ENCODE data around the gene CALML4. TPM values are rescaled to one million over a fixed set of nuclear protein-coding genes. Genes with fewer than 3 reads are reported as not detected.
"Not testable (repeated sequence)": the region's sequence is repeated elsewhere in the genome, so short reads cannot be mapped to it uniquely, and the experiment has no call there.

The CALML4 gene
- total and polyA plus RNA-seq, 4 donors = 3.6 to 8.0 (median 6.5) TPM

- no peak overlapping the region for H3K27ac ChIP-seq (ENCODE audit: low read depth in 1 of 2, low read length in 2 of 2)
- H3K4me1 ChIP-seq (ENCODE audit: control insufficient read depth in 4 of 4, insufficient read depth in 4 of 4, low read length in 3 of 4) = peaks cover 5 to 16% (median 11%) of the 10 kb centered on the region in 4 donors
- H3K36me3 ChIP-seq (ENCODE audit: control insufficient read depth in 4 of 4, insufficient read depth in 3 of 4, low read depth in 1 of 4, low read length in 3 of 4) = no peaks in the 10 kb centered on the region
- H3K9ac ChIP-seq (ENCODE audit: low read depth in 1 of 2, low read length in 2 of 2) = no peak overlapping the region
- 90% methylated on average over 6 of the region's 6 CpGs for WGBS
- TF ChIP-seq RXRA (IDR thresholded peaks at IDR 0.05) (no peak), HNF4A (conservative IDR thresholded peaks at IDR 0.05) (no peak), GABPA (IDR thresholded peaks at IDR 0.05 in 1 of 2, conservative IDR thresholded peaks at IDR 0.05 in 1 of 2) (no peak), YY1 (IDR thresholded peaks at IDR 0.05) (no peak), NR2F2 (IDR thresholded peaks at IDR 0.05) (no peak), ATF3 (IDR thresholded peaks at IDR 0.05) (no peak), RAD21 (IDR thresholded peaks at IDR 0.05) (no peak), SP1 (IDR thresholded peaks at IDR 0.05) (no peak), EGR1 (IDR thresholded peaks at IDR 0.05; ENCODE audit: low read depth in 2 of 2) (no peak), HNF4G (IDR thresholded peaks at IDR 0.05) (no peak), FOXA2 (IDR thresholded peaks at IDR 0.05) (no peak), TAF1 (conservative IDR thresholded peaks at IDR 0.05) (no peak), JUND (IDR thresholded peaks at IDR 0.05) (no peak)
- TF ChIP-seq, protein P1, sequence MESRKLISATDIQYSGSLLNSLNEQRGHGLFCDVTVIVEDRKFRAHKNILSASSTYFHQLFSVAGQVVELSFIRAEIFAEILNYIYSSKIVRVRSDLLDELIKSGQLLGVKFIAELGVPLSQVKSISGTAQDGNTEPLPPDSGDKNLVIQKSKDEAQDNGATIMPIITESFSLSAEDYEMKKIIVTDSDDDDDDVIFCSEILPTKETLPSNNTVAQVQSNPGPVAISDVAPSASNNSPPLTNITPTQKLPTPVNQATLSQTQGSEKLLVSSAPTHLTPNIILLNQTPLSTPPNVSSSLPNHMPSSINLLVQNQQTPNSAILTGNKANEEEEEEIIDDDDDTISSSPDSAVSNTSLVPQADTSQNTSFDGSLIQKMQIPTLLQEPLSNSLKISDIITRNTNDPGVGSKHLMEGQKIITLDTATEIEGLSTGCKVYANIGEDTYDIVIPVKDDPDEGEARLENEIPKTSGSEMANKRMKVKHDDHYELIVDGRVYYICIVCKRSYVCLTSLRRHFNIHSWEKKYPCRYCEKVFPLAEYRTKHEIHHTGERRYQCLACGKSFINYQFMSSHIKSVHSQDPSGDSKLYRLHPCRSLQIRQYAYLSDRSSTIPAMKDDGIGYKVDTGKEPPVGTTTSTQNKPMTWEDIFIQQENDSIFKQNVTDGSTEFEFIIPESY (IDR thresholded peaks at IDR 0.05) = no peak
- TF ChIP-seq, protein P2, sequence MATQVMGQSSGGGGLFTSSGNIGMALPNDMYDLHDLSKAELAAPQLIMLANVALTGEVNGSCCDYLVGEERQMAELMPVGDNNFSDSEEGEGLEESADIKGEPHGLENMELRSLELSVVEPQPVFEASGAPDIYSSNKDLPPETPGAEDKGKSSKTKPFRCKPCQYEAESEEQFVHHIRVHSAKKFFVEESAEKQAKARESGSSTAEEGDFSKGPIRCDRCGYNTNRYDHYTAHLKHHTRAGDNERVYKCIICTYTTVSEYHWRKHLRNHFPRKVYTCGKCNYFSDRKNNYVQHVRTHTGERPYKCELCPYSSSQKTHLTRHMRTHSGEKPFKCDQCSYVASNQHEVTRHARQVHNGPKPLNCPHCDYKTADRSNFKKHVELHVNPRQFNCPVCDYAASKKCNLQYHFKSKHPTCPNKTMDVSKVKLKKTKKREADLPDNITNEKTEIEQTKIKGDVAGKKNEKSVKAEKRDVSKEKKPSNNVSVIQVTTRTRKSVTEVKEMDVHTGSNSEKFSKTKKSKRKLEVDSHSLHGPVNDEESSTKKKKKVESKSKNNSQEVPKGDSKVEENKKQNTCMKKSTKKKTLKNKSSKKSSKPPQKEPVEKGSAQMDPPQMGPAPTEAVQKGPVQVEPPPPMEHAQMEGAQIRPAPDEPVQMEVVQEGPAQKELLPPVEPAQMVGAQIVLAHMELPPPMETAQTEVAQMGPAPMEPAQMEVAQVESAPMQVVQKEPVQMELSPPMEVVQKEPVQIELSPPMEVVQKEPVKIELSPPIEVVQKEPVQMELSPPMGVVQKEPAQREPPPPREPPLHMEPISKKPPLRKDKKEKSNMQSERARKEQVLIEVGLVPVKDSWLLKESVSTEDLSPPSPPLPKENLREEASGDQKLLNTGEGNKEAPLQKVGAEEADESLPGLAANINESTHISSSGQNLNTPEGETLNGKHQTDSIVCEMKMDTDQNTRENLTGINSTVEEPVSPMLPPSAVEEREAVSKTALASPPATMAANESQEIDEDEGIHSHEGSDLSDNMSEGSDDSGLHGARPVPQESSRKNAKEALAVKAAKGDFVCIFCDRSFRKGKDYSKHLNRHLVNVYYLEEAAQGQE (IDR thresholded peaks at IDR 0.05) = no peak
- TF ChIP-seq, protein P3, sequence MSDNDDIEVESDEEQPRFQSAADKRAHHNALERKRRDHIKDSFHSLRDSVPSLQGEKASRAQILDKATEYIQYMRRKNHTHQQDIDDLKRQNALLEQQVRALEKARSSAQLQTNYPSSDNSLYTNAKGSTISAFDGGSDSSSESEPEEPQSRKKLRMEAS (IDR thresholded peaks at IDR 0.05) = no peak
- TF ChIP-seq, protein P4, sequence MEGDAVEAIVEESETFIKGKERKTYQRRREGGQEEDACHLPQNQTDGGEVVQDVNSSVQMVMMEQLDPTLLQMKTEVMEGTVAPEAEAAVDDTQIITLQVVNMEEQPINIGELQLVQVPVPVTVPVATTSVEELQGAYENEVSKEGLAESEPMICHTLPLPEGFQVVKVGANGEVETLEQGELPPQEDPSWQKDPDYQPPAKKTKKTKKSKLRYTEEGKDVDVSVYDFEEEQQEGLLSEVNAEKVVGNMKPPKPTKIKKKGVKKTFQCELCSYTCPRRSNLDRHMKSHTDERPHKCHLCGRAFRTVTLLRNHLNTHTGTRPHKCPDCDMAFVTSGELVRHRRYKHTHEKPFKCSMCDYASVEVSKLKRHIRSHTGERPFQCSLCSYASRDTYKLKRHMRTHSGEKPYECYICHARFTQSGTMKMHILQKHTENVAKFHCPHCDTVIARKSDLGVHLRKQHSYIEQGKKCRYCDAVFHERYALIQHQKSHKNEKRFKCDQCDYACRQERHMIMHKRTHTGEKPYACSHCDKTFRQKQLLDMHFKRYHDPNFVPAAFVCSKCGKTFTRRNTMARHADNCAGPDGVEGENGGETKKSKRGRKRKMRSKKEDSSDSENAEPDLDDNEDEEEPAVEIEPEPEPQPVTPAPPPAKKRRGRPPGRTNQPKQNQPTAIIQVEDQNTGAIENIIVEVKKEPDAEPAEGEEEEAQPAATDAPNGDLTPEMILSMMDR (IDR thresholded peaks at IDR 0.05; ENCODE audit: low read depth, low read length, missing input control) = no peak
- DNase-seq (ENCODE audit: low spot score) = no peak
- H3K27me3 ChIP-seq (ENCODE audit: control insufficient read depth in 4 of 4, insufficient read depth in 4 of 4, low read length in 3 of 4) = no peaks in the 10 kb centered on the region
- no peaks in the 10 kb centered on the region for H3K9me3 ChIP-seq (ENCODE audit: control insufficient read depth in 4 of 4, low read length in 3 of 4)
- H3K4me3 ChIP-seq (ENCODE audit: low read depth in 1 of 3, low read length in 3 of 3) = no peak overlapping the region
Measured at GRCh38 chr15:68223171-68223570, 18.0 kb upstream of the CALML4 start.

GRCh38 chr15:68222432-68222743 lies 17.3 kb upstream of the CALML4 start:
- H3K27me3 ChIP-seq (ENCODE audit: control insufficient read depth in 4 of 4, insufficient read depth in 4 of 4, low read length in 3 of 4); H3K36me3 ChIP-seq (ENCODE audit: control insufficient read depth in 4 of 4, insufficient read depth in 3 of 4, low read depth in 1 of 4, low read length in 3 of 4); H3K9me3 ChIP-seq (ENCODE audit: control insufficient read depth in 4 of 4, low read length in 3 of 4); H3K4me3 ChIP-seq (ENCODE audit: low read depth in 1 of 3, low read length in 3 of 3); H3K9ac ChIP-seq (ENCODE audit: low read depth in 1 of 2, low read length in 2 of 2); H3K27ac ChIP-seq (ENCODE audit: low read depth in 1 of 2, low read length in 2 of 2); DNase-seq (ENCODE audit: low spot score): not testable (repeated sequence)
- 93% methylated on average over 18 of the region's 18 CpGs for WGBS
- peaks cover 0 to 14% (median 6%) of the 10 kb centered on the region in 4 donors for H3K4me1 ChIP-seq (ENCODE audit: control insufficient read depth in 4 of 4, insufficient read depth in 4 of 4, low read length in 3 of 4)

DNA sequence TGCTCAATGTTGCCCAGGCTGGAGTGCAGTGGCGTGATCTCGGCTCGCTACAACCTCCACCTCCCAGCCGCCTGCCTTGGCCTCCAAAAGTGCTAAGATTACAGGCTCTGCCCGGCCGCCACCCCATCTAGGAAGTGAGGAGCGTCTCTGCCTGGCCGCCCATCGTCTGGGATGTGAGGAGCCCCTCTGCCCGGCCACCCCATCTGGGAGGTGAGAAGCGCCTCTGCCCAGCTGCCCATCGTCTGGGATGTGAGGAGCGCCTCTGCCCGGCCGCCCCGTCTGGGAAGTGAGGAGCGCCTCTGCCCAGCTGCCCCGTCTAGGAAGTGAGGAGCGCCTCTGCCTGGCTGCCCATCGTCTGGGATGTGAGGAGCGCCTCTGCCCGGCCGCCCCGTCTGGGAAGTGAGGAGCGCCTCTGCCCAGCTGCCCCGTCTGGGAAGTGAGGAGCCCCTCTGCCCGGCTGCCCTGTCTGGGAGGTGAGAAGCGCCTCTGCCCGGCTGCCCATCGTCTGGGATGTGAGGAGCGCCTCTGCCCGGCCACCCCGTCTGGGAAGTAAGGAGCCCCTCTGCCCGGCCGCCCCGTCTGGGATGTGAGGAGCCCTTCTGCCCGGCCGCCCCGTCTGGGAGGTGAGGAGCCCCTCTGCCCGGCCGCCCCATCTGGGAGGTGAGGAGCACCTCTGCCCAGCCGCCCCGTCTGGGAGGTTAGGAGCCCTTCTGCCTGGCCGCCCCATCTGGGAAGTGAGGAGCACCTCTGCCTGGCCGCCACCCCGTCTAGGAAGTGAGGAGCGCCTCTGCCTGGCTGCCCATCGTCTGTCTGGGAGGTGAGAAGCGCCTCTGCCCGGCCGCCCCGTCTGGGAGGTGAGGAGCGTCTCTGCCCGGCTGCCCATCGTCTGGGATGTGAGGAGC lies 16.6 kb upstream of the CALML4 start:
- not testable (repeated sequence) for H3K9me3 ChIP-seq (ENCODE audit: control insufficient read depth in 4 of 4, low read length in 3 of 4); H3K27ac ChIP-seq (ENCODE audit: low read depth in 1 of 2, low read length in 2 of 2); DNase-seq (ENCODE audit: low spot score); H3K9ac ChIP-seq (ENCODE audit: low read depth in 1 of 2, low read length in 2 of 2); H3K4me3 ChIP-seq (ENCODE audit: low read depth in 1 of 3, low read length in 3 of 3); H3K27me3 ChIP-seq (ENCODE audit: control insufficient read depth in 4 of 4, insufficient read depth in 4 of 4, low read length in 3 of 4); H3K36me3 ChIP-seq (ENCODE audit: control insufficient read depth in 4 of 4, insufficient read depth in 3 of 4, low read depth in 1 of 4, low read length in 3 of 4)
- peaks cover 0 to 14% (median 6%) of the 10 kb centered on the region in 4 donors for H3K4me1 ChIP-seq (ENCODE audit: control insufficient read depth in 4 of 4, insufficient read depth in 4 of 4, low read length in 3 of 4)
- 87% methylated on average over 55 of the region's 55 CpGs for WGBS

All from liver (tissue), 9 donors.